ENCODE measurements around the gene PLXNC1. TPM values are rescaled to one million over a fixed set of nuclear protein-coding genes. Genes with fewer than 3 reads are reported as not detected.

Gene PLXNC1
- total and polyA plus RNA-seq, 9 donors: 8.2 to 33.7 (median 17.5) TPM

DNA sequence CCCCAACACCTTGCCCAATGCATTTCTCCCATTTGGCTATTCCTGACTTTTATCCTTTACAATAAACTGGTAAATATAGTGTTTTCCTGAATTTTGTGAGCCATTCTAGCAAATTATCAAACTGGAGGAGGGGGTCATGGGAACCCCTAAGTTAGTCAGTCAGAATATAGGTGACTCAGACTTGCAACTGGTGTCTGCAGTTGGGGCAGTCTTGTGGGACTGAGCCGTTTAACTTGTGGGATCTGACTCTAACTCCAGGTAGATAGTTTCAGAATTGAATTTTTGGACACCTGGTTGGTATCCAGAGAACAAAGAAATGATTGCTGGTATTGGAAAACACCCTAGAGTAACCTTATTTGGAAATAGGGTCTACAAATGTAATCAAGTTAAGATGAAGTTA is 177.9 kb downstream of the PLXNC1 start:
- no peak for TF ChIP-seq EP300 (IDR thresholded peaks at IDR 0.05)
- TF ChIP-seq, protein P1, sequence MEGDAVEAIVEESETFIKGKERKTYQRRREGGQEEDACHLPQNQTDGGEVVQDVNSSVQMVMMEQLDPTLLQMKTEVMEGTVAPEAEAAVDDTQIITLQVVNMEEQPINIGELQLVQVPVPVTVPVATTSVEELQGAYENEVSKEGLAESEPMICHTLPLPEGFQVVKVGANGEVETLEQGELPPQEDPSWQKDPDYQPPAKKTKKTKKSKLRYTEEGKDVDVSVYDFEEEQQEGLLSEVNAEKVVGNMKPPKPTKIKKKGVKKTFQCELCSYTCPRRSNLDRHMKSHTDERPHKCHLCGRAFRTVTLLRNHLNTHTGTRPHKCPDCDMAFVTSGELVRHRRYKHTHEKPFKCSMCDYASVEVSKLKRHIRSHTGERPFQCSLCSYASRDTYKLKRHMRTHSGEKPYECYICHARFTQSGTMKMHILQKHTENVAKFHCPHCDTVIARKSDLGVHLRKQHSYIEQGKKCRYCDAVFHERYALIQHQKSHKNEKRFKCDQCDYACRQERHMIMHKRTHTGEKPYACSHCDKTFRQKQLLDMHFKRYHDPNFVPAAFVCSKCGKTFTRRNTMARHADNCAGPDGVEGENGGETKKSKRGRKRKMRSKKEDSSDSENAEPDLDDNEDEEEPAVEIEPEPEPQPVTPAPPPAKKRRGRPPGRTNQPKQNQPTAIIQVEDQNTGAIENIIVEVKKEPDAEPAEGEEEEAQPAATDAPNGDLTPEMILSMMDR (IDR thresholded peaks at IDR 0.05): no peak
- no peak for TF ChIP-seq POLR2A (IDR thresholded peaks at IDR 0.05)
- intact Hi-C loops (cut with DNase I): no loop called here
- no peaks in the 10 kb centered on the region for H3K36me3 ChIP-seq
- no peaks in the 10 kb centered on the region for H3K9me3 ChIP-seq
- DNase-seq: no peak
- no peaks in the 10 kb centered on the region for H3K4me1 ChIP-seq (ENCODE audit: insufficient read depth)
- H3K27me3 ChIP-seq: no peaks in the 10 kb centered on the region
- WGBS, 3 donors: 93 to 100% (median 96%) methylated on average over 1 of the region's 1 CpG
- no peak overlapping the region for H3K27ac ChIP-seq
- H3K4me3 ChIP-seq: no peak overlapping the region

- H3K9me3 ChIP-seq: no peaks in the 10 kb centered on the region
- no peaks in the 10 kb centered on the region for H3K4me1 ChIP-seq (ENCODE audit: insufficient read depth)
- no peak overlapping the region for H3K27ac ChIP-seq
- no peak for TF ChIP-seq EP300 (IDR thresholded peaks at IDR 0.05)
- H3K27me3 ChIP-seq: no peaks in the 10 kb centered on the region
- DNase-seq: no peak
- H3K4me3 ChIP-seq: no peak overlapping the region
- intact Hi-C loops (cut with DNase I): no loop called here
- H3K36me3 ChIP-seq: no peaks in the 10 kb centered on the region
These were observed 178.3 kb downstream of the PLXNC1 start for GRCh38 chr12:94326727-94327126.

GRCh38 chr12:94327809-94328208 is 179.4 kb downstream of the PLXNC1 start:
- 87 to 91% (median 89%) methylated on average over 1 of the region's 1 CpG for WGBS, 3 donors
- Histone ChIP-seq H3K27ac (no peak overlapping the region), H3K4me3 (no peak overlapping the region), H3K4me1 (ENCODE audit: insufficient read depth) (no peaks in the 10 kb centered on the region), H3K36me3 (no peaks in the 10 kb centered on the region), H3K9me3 (no peaks in the 10 kb centered on the region), H3K27me3 (no peaks in the 10 kb centered on the region)
- TF ChIP-seq, protein P1 (IDR thresholded peaks at IDR 0.05): no peak
- no peak for TF ChIP-seq EP300 (IDR thresholded peaks at IDR 0.05)
- no peak for TF ChIP-seq POLR2A (IDR thresholded peaks at IDR 0.05)
- intact Hi-C loops (cut with DNase I): no loop called here
- DNase-seq: no peak

DNA sequence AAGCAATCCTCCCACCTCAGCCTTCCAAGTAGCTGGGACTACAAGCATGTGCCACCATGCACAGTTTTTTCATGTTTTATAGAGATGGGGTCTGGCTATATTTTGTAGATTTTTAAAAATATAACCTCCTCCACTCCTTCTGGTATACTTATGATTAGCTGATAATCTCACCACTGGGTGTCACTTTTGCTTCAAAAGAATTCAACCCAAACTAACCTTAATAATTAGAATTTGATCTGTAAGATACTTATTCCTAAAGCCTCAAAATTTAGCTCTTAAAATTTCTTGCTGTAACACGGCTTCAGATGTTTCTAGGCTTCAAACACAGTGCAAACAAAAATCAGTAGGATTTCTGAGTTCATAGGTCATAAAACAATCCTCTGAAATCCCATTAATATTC is 181.0 kb downstream of the PLXNC1 start:
- 92 to 98% (median 94%) methylated on average over 1 of the region's 1 CpG for WGBS, 3 donors
- no peak overlapping the region for H3K4me3 ChIP-seq
- H3K27me3 ChIP-seq: no peaks in the 10 kb centered on the region
- no peak for DNase-seq
- H3K36me3 ChIP-seq: no peaks in the 10 kb centered on the region
- TF ChIP-seq, protein P1 (IDR thresholded peaks at IDR 0.05): no peak
- TF ChIP-seq EP300 (IDR thresholded peaks at IDR 0.05): no peak
- TF ChIP-seq POLR2A (IDR thresholded peaks at IDR 0.05): no peak
- no peak overlapping the region for H3K27ac ChIP-seq
- intact Hi-C loops (cut with DNase I): no loop called here
- H3K4me1 ChIP-seq (ENCODE audit: insufficient read depth): no peaks in the 10 kb centered on the region
- no peaks in the 10 kb centered on the region for H3K9me3 ChIP-seq

DNA sequence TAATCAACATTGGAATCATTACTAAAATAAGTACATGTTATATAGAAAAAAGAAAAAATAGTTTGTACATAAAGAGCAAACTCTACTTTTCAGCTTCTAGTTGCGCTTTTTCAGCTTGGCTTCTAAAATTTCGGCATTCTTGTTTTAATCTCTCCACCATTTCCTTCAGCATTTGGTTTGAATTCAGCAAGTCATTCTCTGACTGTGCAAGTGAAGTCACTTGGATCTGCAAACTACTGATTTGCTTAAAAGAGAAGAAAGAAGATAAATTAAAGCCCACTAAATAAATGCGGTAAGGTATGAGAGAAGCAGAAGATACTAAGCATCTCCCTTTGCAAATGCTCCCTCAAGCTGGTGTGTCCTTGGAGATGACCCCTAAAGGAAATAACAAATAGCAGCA is 185.0 kb downstream of the PLXNC1 start:
- H3K4me3 ChIP-seq: no peak overlapping the region
- DNase-seq: no peak
- H3K9me3 ChIP-seq: no peaks in the 10 kb centered on the region
- TF ChIP-seq, protein P1 (IDR thresholded peaks at IDR 0.05): no peak
- no peak for TF ChIP-seq POLR2A (IDR thresholded peaks at IDR 0.05)
- TF ChIP-seq EP300 (IDR thresholded peaks at IDR 0.05): no peak
- H3K27me3 ChIP-seq: no peaks in the 10 kb centered on the region
- WGBS, 3 donors: 71 to 82% (median 75%) methylated on average over 3 of the region's 3 CpGs
- no peaks in the 10 kb centered on the region for H3K36me3 ChIP-seq
- no peaks in the 10 kb centered on the region for H3K4me1 ChIP-seq (ENCODE audit: insufficient read depth)
- intact Hi-C loops (cut with DNase I): no loop called here
- H3K27ac ChIP-seq: no peak overlapping the region
